Activated T-cell treated with anti-CD3 and anti-CD28 coated beads, Interleukin-2, amount 50 U/mL, for 24 hours (primary cell): ENCODE measurements around the gene BAZ1A.

Source experiments
- DNase-seq: peaks from one replicate; pipeline ENCODE4 v3.0.0-alpha.2; 2020
- H3K27ac Mint-ChIP-seq: 2 replicates; pipeline ENCODE4 v1.8.0; 2020; ENCODE audit warnings: mild to moderate bottlenecking, mixed read lengths
- H3K27me3 Mint-ChIP-seq: 2 replicates; pipeline ENCODE4 v1.8.0; 2020; ENCODE audit warnings: mixed read lengths
- H3K36me3 Mint-ChIP-seq: 2 replicates; pipeline ENCODE4 v1.8.0; 2020; ENCODE audit warnings: low read depth, mixed read lengths
- H3K4me1 Mint-ChIP-seq: 2 replicates; pipeline ENCODE4 v1.8.0; 2020; ENCODE audit warnings: low read depth, mixed read lengths
- H3K4me3 Mint-ChIP-seq: 2 replicates; pipeline ENCODE4 v1.8.0; 2020; ENCODE audit warnings: mild to moderate bottlenecking, moderate library complexity, mixed read lengths
- H3K9me3 Mint-ChIP-seq: 2 replicates; pipeline ENCODE4 v1.8.0; 2020; ENCODE audit warnings: mixed read lengths

BAZ1A gene, protein sequence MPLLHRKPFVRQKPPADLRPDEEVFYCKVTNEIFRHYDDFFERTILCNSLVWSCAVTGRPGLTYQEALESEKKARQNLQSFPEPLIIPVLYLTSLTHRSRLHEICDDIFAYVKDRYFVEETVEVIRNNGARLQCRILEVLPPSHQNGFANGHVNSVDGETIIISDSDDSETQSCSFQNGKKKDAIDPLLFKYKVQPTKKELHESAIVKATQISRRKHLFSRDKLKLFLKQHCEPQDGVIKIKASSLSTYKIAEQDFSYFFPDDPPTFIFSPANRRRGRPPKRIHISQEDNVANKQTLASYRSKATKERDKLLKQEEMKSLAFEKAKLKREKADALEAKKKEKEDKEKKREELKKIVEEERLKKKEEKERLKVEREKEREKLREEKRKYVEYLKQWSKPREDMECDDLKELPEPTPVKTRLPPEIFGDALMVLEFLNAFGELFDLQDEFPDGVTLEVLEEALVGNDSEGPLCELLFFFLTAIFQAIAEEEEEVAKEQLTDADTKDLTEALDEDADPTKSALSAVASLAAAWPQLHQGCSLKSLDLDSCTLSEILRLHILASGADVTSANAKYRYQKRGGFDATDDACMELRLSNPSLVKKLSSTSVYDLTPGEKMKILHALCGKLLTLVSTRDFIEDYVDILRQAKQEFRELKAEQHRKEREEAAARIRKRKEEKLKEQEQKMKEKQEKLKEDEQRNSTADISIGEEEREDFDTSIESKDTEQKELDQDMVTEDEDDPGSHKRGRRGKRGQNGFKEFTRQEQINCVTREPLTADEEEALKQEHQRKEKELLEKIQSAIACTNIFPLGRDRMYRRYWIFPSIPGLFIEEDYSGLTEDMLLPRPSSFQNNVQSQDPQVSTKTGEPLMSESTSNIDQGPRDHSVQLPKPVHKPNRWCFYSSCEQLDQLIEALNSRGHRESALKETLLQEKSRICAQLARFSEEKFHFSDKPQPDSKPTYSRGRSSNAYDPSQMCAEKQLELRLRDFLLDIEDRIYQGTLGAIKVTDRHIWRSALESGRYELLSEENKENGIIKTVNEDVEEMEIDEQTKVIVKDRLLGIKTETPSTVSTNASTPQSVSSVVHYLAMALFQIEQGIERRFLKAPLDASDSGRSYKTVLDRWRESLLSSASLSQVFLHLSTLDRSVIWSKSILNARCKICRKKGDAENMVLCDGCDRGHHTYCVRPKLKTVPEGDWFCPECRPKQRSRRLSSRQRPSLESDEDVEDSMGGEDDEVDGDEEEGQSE (N-terminal part only)

DNA sequence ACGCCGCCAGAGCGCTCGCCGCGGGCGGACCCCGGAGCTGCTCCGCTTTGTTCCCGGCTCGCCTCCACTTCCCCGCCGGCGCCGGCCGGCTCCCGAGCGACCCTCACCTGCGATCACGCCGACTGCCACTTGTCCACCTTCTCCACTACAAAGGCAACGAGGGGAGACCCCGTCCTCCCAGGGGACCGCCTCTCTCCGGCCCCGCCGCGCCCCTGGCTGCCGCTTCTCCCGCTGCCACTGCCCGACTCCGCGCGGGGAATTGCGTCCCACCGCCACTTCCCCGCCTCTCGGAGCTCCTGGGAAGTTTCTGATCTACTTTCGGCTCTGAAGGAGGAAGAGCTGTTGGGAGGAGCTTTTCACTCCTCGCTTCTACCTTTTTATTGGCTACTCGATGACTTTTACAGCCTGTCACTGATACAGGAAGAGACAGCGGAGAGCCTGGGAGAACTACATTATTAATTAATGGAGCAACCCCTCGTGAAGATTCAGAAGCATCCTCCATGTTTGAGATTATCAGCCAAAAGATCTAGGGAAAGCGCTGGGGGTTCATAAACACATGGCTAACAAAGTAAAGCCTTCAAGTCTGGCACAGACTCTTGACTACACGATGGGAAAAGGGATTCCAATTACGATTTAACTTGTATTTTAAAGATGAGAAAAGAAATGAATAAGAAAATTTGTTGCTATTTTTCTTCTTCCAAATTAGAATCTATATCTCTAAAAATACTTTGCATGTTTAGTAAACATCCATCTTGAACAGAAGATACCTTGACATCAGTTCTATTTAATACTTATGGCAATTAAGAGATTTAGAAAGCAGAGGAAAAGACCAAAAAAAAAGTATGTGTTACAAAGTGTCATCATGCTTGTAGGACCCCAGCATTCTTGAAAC lies at the start of gene BAZ1A:
TSS of gene BAZ1A (minus strand) at position 330 of the 892 bp plus-strand sequence. CDS start 756 bp downstream, outside the sequence.
- H3K27ac Mint-ChIP-seq: peak within 1 kb of the TSS; percentile 100
- peaks cover 46% of the 10 kb centered on the region for H3K36me3 Mint-ChIP-seq
- DNase-seq: peak; percentile 80
- peak within 1 kb of the TSS; percentile 100 for H3K4me3 Mint-ChIP-seq
- H3K9me3 Mint-ChIP-seq: no peaks in the 10 kb centered on the region
- no peaks in the 10 kb centered on the region for H3K27me3 Mint-ChIP-seq
- H3K4me1 Mint-ChIP-seq: peaks cover 37% of the 10 kb centered on the region

DNA sequence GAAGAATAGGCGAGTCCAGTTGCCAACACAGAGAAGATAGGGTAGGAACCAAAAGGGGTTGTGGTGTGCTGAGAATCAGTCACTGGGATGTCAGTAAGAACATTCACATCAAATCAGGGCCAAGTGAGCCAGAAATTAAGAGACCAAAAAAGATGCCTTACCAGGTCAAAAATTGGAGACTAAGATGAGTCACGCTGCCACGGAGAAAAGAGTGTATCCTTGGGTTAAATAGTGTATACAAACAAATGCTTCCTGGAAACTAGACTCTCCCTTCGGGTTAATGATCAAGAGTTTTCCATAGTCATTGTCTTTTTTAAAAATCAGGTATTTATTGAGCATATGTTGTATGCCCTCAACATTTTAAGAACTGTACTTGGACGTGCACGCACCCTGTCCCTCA lies 45.2 kb upstream of the BAZ1A start:
- no peaks in the 10 kb centered on the region for H3K4me1 Mint-ChIP-seq
- no peaks in the 10 kb centered on the region for H3K27me3 Mint-ChIP-seq
- no peak for DNase-seq
- H3K9me3 Mint-ChIP-seq: no peaks in the 10 kb centered on the region
- H3K4me3 Mint-ChIP-seq: no peak overlapping the region
- H3K27ac Mint-ChIP-seq: no peak overlapping the region
- no peaks in the 10 kb centered on the region for H3K36me3 Mint-ChIP-seq

DNA sequence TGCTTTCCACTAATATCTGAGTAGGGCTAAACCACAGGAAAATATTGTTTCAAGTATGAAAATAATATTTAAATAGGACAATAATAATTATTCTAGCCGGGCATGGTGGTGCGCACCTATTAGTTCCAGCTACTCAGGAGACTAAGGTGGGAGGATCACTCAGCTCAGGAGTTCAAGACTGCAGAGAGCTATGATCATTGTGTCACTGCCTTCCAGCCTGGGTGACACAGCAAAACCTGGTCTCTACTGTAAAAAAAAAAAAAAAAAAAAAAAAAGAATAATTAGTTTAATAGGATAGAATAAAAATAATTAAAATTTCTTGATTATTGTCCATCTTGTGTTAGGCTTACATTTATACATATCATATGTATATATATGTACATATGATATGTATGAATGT lies 38.5 kb upstream of the BAZ1A start:
- no peak for DNase-seq
- Mint-ChIP-seq H3K36me3 (no peaks in the 10 kb centered on the region), H3K4me1 (peaks cover 2% of the 10 kb centered on the region), H3K27me3 (no peaks in the 10 kb centered on the region), H3K9me3 (no peaks in the 10 kb centered on the region), H3K27ac (no peak overlapping the region), H3K4me3 (no peak overlapping the region)

DNA sequence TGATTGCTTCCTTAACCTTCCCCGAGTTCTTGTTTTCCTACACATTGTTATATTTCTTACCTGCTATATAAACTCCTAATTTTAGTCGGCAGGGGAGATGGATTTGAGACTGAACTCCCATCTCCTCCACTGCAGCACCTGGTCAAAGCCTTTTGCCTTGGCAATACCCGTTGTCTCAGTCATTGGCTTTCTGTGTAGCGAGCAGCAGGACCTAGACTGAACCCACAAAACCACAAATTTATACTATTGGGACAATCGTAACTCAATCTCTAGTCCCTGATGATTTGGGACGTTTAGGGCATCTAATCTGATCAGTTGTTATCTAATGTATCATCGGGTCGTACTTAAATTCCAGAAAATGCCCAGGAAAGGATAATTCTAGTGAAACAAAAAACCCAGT lies 37.8 kb upstream of the BAZ1A start:
- no peaks in the 10 kb centered on the region for H3K9me3 Mint-ChIP-seq
- H3K27me3 Mint-ChIP-seq: no peaks in the 10 kb centered on the region
- no peaks in the 10 kb centered on the region for H3K36me3 Mint-ChIP-seq
- no peak for DNase-seq
- H3K27ac Mint-ChIP-seq: no peak overlapping the region
- no peak overlapping the region for H3K4me3 Mint-ChIP-seq
- H3K4me1 Mint-ChIP-seq: peaks cover 2% of the 10 kb centered on the region

DNA sequence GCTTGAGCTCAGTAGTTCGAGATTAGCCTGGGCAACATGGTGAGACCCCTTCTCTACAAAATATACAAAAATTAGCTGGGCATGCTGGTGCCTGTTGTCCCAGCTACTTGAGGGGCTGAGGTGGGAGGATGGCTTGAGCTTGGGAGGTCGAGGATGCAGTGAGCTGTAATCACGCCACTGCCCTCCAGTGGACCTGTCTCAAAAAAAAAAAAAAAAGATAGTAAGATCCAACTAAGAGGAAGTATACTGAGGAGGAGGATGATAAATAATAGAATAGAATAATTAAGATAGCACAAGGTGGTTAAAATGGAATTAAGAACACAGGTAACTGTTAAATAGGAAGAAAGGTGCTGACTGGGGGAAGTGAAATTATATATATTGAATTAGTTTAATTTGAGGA lies 37.0 kb upstream of the BAZ1A start:
- Mint-ChIP-seq H3K27ac (no peak overlapping the region), H3K27me3 (no peaks in the 10 kb centered on the region), H3K9me3 (no peaks in the 10 kb centered on the region), H3K36me3 (no peaks in the 10 kb centered on the region), H3K4me3 (no peak overlapping the region), H3K4me1 (peaks cover 2% of the 10 kb centered on the region)
- no peak for DNase-seq

DNA sequence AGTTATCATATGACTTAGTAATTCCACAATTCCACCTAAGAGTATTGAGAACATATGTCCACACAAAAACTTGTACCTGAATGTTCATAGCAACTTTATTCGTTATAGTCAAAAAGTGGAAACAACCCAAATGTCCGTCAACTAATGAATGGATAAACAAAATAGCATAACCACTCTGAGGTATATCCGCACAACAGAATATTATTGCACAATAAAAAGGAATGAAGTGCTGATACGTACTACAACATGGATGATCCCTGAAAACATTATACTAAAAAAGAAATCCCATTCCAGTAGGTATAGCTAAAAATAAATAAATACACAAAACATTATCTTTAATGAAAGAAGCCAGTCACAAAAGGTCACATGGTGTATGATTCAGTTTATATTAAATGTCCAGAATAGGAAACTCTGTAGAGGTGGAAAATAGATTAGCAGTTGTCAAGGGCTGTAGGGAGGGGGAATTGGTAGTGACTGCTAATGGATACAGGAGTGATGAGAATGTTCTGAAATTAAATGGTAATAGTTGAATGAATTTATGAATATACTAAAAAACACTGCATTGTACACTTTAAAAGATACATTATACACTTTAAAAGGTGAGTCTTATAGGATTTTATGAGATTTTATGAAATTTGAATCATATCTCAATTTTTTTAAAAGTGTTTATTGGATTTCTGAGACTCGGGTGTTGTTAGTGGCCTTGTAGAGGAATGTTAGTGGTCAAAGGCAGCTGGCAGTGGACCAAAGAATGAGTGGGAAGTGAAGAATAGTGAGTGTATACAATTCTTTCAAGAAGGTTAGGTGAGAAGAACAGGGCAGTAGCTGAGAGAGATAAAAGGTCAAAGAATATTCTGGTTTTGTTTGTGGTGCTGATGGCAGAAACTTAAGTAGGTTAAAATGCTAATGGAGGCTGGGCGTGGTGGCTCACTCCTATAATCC lies 36.3 kb upstream of the BAZ1A start:
- Mint-ChIP-seq H3K27me3 (no peaks in the 10 kb centered on the region), H3K36me3 (no peaks in the 10 kb centered on the region), H3K4me3 (no peak overlapping the region), H3K27ac (peak overlapping the region; percentile 10), H3K9me3 (no peaks in the 10 kb centered on the region), H3K4me1 (peaks cover 2% of the 10 kb centered on the region)
- no peak for DNase-seq

DNA sequence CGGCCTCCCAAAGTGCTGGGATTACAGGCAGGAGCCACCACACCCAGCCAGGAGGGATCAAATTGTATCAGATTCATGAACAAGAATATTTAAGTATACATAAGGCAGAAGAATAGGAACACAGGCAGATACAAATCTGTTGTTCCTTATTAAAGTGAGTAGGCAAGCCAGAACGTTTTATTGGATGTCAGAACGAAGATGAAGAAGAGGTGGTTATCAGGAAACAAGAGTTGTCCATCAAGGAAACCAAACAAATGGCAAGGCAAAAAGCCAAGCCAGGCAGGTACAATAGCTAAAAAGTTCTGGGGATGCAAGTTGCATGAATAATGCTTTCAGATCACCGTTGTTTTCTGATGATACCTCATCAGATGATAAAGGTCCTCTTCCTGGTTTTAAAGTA lies 31.1 kb upstream of the BAZ1A start:
- Mint-ChIP-seq H3K9me3 (no peaks in the 10 kb centered on the region), H3K4me1 (no peaks in the 10 kb centered on the region), H3K36me3 (no peaks in the 10 kb centered on the region), H3K4me3 (no peak overlapping the region), H3K27ac (no peak overlapping the region), H3K27me3 (no peaks in the 10 kb centered on the region)
- DNase-seq: no peak

DNA sequence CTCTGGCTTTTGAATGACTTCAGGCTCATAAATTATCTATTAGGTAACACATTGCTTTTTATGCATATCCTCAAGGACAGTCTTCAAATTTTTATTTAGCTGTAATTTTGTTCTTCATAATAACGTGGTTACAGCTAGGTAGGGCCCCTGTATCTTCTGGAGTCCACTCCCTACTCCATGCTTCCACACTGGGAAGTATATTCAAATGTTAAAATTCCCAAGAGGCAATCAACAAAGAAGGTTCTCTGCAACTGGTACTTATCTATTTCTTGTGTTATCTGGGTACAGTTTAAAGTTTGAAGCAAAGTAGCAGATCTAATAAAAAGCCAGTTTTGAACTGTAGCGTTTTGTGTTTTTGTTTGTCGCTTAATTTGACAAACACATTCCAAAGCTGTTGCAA lies 20.1 kb upstream of the BAZ1A start:
- no peak overlapping the region for H3K4me3 Mint-ChIP-seq
- H3K4me1 Mint-ChIP-seq: peaks cover 5% of the 10 kb centered on the region
- H3K27ac Mint-ChIP-seq: no peak overlapping the region
- H3K27me3 Mint-ChIP-seq: no peaks in the 10 kb centered on the region
- H3K9me3 Mint-ChIP-seq: no peaks in the 10 kb centered on the region
- no peak for DNase-seq
- no peaks in the 10 kb centered on the region for H3K36me3 Mint-ChIP-seq

DNA sequence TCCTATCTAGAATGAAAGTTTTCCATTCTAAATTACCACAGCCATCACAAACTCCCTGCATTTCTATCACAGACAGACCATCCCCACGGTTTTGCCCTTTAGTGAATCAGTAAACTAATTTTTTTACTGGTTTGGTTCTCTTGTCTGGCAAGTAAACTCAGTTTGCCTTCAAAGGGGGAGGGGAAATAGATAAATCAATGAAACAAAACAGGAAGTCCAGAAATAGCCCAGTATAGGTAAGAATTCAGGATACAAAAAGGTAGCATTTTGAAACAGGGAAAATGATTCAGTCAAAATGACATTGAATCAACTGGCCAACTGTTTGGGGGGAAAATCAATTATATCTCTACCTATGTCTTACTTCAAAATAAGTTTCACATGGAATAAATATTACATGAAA lies 15.8 kb upstream of the BAZ1A start:
- no peak overlapping the region for H3K4me3 Mint-ChIP-seq
- H3K27me3 Mint-ChIP-seq: no peaks in the 10 kb centered on the region
- DNase-seq: no peak
- H3K27ac Mint-ChIP-seq: no peak overlapping the region
- peaks cover 5% of the 10 kb centered on the region for H3K4me1 Mint-ChIP-seq
- H3K36me3 Mint-ChIP-seq: no peaks in the 10 kb centered on the region
- H3K9me3 Mint-ChIP-seq: no peaks in the 10 kb centered on the region

DNA sequence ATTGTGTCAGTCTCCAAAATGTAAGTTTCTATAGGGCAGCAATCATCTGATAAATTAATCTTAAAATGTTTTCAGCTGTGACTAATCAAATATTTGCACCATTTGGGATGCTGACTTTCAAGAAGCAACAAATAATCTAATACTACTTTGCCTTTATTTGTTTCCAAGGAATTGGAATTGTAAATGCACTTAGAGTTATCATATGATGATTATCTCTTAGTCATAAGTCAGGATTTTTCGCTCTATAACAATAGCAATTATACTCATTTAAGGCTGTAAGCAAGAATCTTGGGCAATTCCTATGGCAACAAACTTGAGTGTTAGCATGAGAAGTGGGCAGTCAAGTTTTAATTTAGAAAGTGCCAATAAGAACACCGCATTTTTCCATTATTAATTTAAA lies 13.0 kb upstream of the BAZ1A start:
- peaks cover 5% of the 10 kb centered on the region for H3K4me1 Mint-ChIP-seq
- no peaks in the 10 kb centered on the region for H3K27me3 Mint-ChIP-seq
- H3K27ac Mint-ChIP-seq: no peak overlapping the region
- DNase-seq: no peak
- H3K9me3 Mint-ChIP-seq: no peaks in the 10 kb centered on the region
- no peak overlapping the region for H3K4me3 Mint-ChIP-seq
- no peaks in the 10 kb centered on the region for H3K36me3 Mint-ChIP-seq

DNA sequence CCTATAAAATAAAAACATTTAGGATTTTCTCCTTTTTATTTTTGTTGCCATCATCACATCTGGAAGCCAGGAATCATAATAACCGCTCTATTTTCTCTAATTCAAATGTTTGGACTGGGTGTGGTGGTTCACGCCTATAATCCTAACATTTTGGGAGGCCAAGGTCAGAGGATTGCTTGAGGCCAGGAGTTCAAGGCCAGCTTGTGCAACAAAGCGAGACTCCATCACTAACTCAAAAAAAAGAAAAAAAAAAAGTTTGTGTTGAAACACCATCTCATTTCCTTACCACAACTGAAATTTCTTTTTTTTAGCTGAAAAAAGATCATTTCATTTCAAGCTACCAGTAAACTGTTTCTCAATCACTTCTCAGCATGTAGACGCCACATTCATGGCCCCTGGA lies 8.8 kb upstream of the BAZ1A start:
- no peaks in the 10 kb centered on the region for H3K27me3 Mint-ChIP-seq
- no peaks in the 10 kb centered on the region for H3K9me3 Mint-ChIP-seq
- DNase-seq: no peak
- no peak overlapping the region for H3K27ac Mint-ChIP-seq
- no peaks in the 10 kb centered on the region for H3K4me1 Mint-ChIP-seq
- H3K36me3 Mint-ChIP-seq: no peaks in the 10 kb centered on the region
- H3K4me3 Mint-ChIP-seq: no peak overlapping the region

DNA sequence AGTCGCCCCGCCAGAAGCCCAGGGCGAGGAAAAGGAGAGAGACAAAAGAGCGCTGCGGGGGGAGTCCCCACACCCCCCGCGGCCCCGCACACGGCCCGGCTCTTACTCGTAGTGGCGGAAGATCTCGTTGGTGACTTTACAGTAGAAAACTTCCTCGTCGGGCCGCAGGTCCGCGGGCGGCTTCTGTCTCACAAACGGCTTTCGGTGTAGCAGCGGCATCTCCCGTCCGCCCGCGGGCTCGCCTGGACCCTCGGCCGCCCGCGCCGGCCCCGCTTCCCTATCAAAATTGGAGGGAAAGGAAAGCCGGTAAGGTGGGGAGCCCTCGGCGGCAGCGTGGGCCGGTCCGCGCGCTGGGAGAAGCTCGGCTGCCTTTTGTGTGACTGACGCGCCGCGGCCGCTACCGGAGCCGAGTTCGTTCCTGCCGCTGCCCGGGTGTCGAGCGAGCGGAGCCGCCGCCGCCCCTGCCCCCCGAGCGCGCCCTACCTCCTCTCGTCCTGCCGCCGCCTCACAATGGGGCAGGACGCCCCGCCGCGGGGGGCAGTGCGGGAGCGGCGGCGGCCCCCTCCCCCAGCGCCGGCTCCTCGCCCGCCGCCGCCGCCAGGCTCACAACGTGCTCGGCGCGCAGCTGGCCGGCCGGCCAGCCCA lies 652 bp downstream of the BAZ1A start:
- peak; percentile 78 for DNase-seq
- Mint-ChIP-seq H3K27me3 (no peaks in the 10 kb centered on the region), H3K27ac (peak overlapping the region; percentile 96), H3K4me3 (peak overlapping the region; percentile 100), H3K4me1 (peaks cover 44% of the 10 kb centered on the region), H3K9me3 (no peaks in the 10 kb centered on the region), H3K36me3 (peaks cover 53% of the 10 kb centered on the region)
